SK-N-SH treated with all-trans-retinoic acid at 6 μM for 48 hours (cell line): ENCODE measurements around the gene XKR3.

Experiments
- ATAC-seq: fragments of 200-7000 bp; cut with Tn5 transposase; 3 replicates; pipeline ENCODE4 v1.9.1; 2020; ENCODE audit warnings: mild to moderate bottlenecking, moderate library complexity
- BACH2 ChIP-seq: fragments of 250-450 bp; sonication (Bioruptor Pico); IDR thresholded peaks from 2 replicates; pipeline ENCODE4 v1.9.0; 2021; ENCODE audit warnings: mild to moderate bottlenecking, borderline replicate concordance
- CSDC2 ChIP-seq: fragments of 250-450 bp; sonication (Bioruptor Pico); IDR thresholded peaks from 2 replicates; pipeline ENCODE4 v1.5.0; 2020; ENCODE audit warnings: mild to moderate bottlenecking, moderate library complexity
- ESRRG ChIP-seq: fragments of 250-450 bp; sonication (Bioruptor Pico); IDR thresholded peaks from 2 replicates; pipeline ENCODE4 v1.6.1; 2021; ENCODE audit warnings: mild to moderate bottlenecking
- GLIS3 ChIP-seq: fragments of 250-450 bp; sonication (Bioruptor Pico); IDR thresholded peaks from 2 replicates; pipeline ENCODE4 v1.5.0; 2020; ENCODE audit warnings: mild to moderate bottlenecking, moderate library complexity
- PPARA ChIP-seq: fragments of 250-450 bp; sonication (Bioruptor Pico); IDR thresholded peaks from 2 replicates; pipeline ENCODE4 v1.5.0; 2020; ENCODE audit warnings: mild to moderate bottlenecking, borderline replicate concordance
- RARB ChIP-seq: fragments of 250-450 bp; sonication (Bioruptor Pico); IDR thresholded peaks from 2 replicates; pipeline ENCODE4 v1.8.0; 2021; ENCODE audit warnings: mild to moderate bottlenecking, moderate library complexity
- SNAI2 ChIP-seq: fragments of 250-450 bp; sonication (Bioruptor Pico); IDR thresholded peaks from 2 replicates; pipeline ENCODE4 v1.5.0; 2020; ENCODE audit warnings: mild to moderate bottlenecking, moderate library complexity
- TCF4 ChIP-seq: fragments of 250-450 bp; sonication (Bioruptor Pico); IDR thresholded peaks from 2 replicates; pipeline ENCODE4 v1.8.0; 2021; ENCODE audit warnings: mild to moderate bottlenecking, moderate library complexity, borderline replicate concordance
- TOX ChIP-seq: fragments of 250-450 bp; sonication (Bioruptor Pico); IDR thresholded peaks from 2 replicates; pipeline ENCODE4 v1.8.0; 2021; ENCODE audit warnings: mild to moderate bottlenecking, moderate library complexity, borderline replicate concordance
- TSHZ2 ChIP-seq: fragments of 250-450 bp; sonication (Bioruptor Pico); IDR thresholded peaks from 2 replicates; pipeline ENCODE4 v1.5.0; 2020; ENCODE audit warnings: mild to moderate bottlenecking, moderate library complexity
- ZC3H10 ChIP-seq: fragments of 250-450 bp; sonication (Bioruptor Pico); IDR thresholded peaks from 2 replicates; pipeline ENCODE4 v1.5.1; 2021; ENCODE audit warnings: mild to moderate bottlenecking, moderate library complexity
- ZFP3 ChIP-seq: fragments of 250-450 bp; sonication (Bioruptor Pico); IDR thresholded peaks from 2 replicates; pipeline ENCODE4 v1.5.0; 2020; ENCODE audit warnings: mild to moderate bottlenecking, moderate library complexity
- ZFP30 ChIP-seq: fragments of 450-650 bp; formaldehyde crosslinking; IDR thresholded peaks from 2 replicates; pipeline ENCODE4 v1.5.0; 2022; ENCODE audit warnings: mild to moderate bottlenecking, moderate library complexity
- ZNF8 ChIP-seq: fragments of 450-650 bp; formaldehyde crosslinking; IDR thresholded peaks from 2 replicates; pipeline ENCODE4 v1.5.0; 2020; ENCODE audit warnings: mild to moderate bottlenecking, moderate library complexity
- TF ChIP-seq, protein P1 (sequence below): fragments of 250-450 bp; sonication (Bioruptor Pico); IDR thresholded peaks from 2 replicates; pipeline ENCODE4 v1.8.0; 2020; ENCODE audit warnings: mild to moderate bottlenecking, moderate library complexity, borderline replicate concordance
- TF ChIP-seq, protein P2 (sequence below): fragments of 250-450 bp; sonication (Bioruptor Pico); IDR thresholded peaks from 2 replicates; pipeline ENCODE4 v1.5.1; 2020; ENCODE audit warnings: low read depth, mild to moderate bottlenecking, moderate library complexity

Gene XKR3

DNA sequence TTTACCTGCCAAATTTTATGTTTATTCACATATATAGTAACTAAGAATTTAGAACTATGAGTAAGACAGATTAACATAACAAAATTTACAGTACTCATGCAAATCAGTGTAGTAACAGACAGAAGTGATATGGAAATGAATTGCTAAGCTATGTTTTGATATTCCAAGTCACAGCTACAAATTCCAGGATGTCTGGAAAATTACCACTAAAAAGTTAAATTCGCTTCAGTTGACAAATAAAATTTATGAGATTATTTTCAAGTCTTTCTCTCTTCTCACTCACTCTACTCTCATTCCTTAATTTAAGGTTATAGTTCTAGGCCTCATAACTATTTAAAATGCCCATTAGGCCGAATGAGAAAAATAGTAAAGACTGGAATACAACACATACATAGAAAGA, 18.1 kb downstream of the XKR3 start:
- no peak for TF ChIP-seq GLIS3 (CRISPR knock-in tag)
- TF ChIP-seq ZFP3, result no peak
- no peak for TF ChIP-seq ZC3H10
- TF ChIP-seq TSHZ2 (CRISPR knock-in tag), result no peak
- TF ChIP-seq RARB (CRISPR knock-in tag), result no peak
- no peak for TF ChIP-seq TOX (CRISPR knock-in tag)
- TF ChIP-seq, protein P1, sequence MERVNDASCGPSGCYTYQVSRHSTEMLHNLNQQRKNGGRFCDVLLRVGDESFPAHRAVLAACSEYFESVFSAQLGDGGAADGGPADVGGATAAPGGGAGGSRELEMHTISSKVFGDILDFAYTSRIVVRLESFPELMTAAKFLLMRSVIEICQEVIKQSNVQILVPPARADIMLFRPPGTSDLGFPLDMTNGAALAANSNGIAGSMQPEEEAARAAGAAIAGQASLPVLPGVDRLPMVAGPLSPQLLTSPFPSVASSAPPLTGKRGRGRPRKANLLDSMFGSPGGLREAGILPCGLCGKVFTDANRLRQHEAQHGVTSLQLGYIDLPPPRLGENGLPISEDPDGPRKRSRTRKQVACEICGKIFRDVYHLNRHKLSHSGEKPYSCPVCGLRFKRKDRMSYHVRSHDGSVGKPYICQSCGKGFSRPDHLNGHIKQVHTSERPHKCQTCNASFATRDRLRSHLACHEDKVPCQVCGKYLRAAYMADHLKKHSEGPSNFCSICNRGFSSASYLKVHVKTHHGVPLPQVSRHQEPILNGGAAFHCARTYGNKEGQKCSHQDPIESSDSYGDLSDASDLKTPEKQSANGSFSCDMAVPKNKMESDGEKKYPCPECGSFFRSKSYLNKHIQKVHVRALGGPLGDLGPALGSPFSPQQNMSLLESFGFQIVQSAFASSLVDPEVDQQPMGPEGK (CRISPR knock-in tag), result no peak
- no peak for TF ChIP-seq CSDC2 (CRISPR knock-in tag)

DNA sequence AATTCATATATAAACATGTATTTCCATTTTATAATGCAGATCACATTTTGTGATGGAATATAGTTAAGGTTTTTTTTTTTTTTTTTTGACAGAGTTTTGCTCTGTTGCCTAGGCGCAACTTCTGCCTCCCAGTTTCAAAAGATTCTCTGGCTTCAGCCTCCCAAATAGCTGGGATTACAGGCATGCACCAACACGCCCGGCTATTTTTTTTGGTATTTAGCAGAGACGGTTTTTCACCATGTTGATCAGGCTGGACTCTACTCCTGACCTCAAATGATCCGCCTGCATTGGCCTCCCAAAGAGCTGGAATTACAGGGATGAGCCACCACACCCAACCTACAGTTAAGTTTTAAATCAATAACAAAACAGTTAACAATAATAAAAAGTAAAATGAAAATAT, 18.8 kb downstream of the XKR3 start:
- TF ChIP-seq RARB (CRISPR knock-in tag), result no peak
- TF ChIP-seq, protein P1 (CRISPR knock-in tag), result no peak
- no peak for TF ChIP-seq TOX (CRISPR knock-in tag)
- TF ChIP-seq ZNF8 (CRISPR knock-in tag), result no peak
- no peak for TF ChIP-seq TCF4 (CRISPR knock-in tag)
- TF ChIP-seq GLIS3 (CRISPR knock-in tag), result no peak
- TF ChIP-seq PPARA (CRISPR knock-in tag), result no peak
- TF ChIP-seq, protein P2, sequence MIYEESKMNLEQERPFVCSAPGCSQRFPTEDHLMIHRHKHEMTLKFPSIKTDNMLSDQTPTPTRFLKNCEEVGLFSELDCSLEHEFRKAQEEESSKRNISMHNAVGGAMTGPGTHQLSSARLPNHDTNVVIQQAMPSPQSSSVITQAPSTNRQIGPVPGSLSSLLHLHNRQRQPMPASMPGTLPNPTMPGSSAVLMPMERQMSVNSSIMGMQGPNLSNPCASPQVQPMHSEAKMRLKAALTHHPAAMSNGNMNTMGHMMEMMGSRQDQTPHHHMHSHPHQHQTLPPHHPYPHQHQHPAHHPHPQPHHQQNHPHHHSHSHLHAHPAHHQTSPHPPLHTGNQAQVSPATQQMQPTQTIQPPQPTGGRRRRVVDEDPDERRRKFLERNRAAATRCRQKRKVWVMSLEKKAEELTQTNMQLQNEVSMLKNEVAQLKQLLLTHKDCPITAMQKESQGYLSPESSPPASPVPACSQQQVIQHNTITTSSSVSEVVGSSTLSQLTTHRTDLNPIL (CRISPR knock-in tag), result no peak
- TF ChIP-seq TSHZ2 (CRISPR knock-in tag), result no peak
- ATAC-seq, result no peak

More for the DNA sequence above, 18.1 kb downstream of the XKR3 start:
- no peak for ATAC-seq

DNA sequence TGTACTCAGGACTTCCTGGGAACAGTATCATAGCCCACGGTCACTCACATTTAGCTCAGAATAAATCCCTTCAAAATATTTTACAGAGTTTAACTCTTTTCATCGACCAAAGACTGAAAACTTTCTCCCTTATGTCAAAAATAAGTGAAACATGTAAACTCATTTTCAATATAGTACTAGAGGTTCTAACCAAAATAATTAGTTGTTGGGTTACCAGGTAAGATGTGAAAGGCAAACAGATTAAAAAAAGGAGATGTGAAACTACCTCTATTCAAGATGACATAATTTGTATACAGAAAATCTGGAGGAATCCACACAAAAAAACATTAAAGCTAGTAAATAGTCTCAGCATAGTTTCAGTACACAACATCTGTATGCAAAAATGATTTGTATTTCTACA, 20.3 kb downstream of the XKR3 start:
- ATAC-seq, result no peak

More for the DNA sequence above, 20.3 kb downstream of the XKR3 start:
- TF ChIP-seq ESRRG (CRISPR knock-in tag) (no peak), ZFP30 (CRISPR knock-in tag) (no peak), ZNF8 (CRISPR knock-in tag) (no peak), TSHZ2 (CRISPR knock-in tag) (no peak), SNAI2 (CRISPR knock-in tag) (no peak), BACH2 (CRISPR knock-in tag) (no peak)
- TF ChIP-seq, protein P2 (CRISPR knock-in tag), result no peak
